ENCODE results near the gene SLC2A6.

The SLC2A6 gene

GRCh38 chr9:133436681-133437080, 42.2 kb downstream of the SLC2A6 start:
- no peak overlapping the region for H3K27ac ChIP-seq

GRCh38 chr9:133433351-133433843, 45.5 kb downstream of the SLC2A6 start:
- H3K27ac ChIP-seq, result no peak overlapping the region
- no peak for TF ChIP-seq CTCF (IDR thresholded peaks at IDR 0.05)
- TF ChIP-seq ZFX (IDR thresholded peaks at IDR 0.05; ENCODE audit: borderline replicate concordance), result no peak

More at GRCh38 chr9:133436681-133437080, 42.2 kb downstream of the SLC2A6 start:
- TF ChIP-seq ZFX (IDR thresholded peaks at IDR 0.05; ENCODE audit: borderline replicate concordance), result no peak
- TF ChIP-seq CTCF (IDR thresholded peaks at IDR 0.05), result no peak

- H3K27ac ChIP-seq, result no peak overlapping the region
- TF ChIP-seq CTCF (IDR thresholded peaks at IDR 0.05) (no peak), ZFX (IDR thresholded peaks at IDR 0.05; ENCODE audit: borderline replicate concordance) (no peak)
Measured at GRCh38 chr9:133430244-133430643, 48.7 kb downstream of the SLC2A6 start.

GRCh38 chr9:133429641-133430161, 49.2 kb downstream of the SLC2A6 start:
- TF ChIP-seq CTCF (IDR thresholded peaks at IDR 0.05) (no peak), ZFX (IDR thresholded peaks at IDR 0.05; ENCODE audit: borderline replicate concordance) (no peak)
- H3K27ac ChIP-seq, result no peak overlapping the region

- TF ChIP-seq ZFX (IDR thresholded peaks at IDR 0.05; ENCODE audit: borderline replicate concordance) (no peak), CTCF (IDR thresholded peaks at IDR 0.05) (no peak)
- no peak overlapping the region for H3K27ac ChIP-seq
Measured at GRCh38 chr9:133429214-133429613, 49.7 kb downstream of the SLC2A6 start.

- no peak overlapping the region for H3K27ac ChIP-seq
- TF ChIP-seq ZFX (IDR thresholded peaks at IDR 0.05; ENCODE audit: borderline replicate concordance) (no peak), CTCF (IDR thresholded peaks at IDR 0.05) (no peak)
Measured at GRCh38 chr9:133428617-133429101, 50.2 kb downstream of the SLC2A6 start.

- TF ChIP-seq CTCF (IDR thresholded peaks at IDR 0.05) (no peak), ZFX (IDR thresholded peaks at IDR 0.05; ENCODE audit: borderline replicate concordance) (no peak)
Measured at GRCh38 chr9:133427658-133428348, 51.1 kb downstream of the SLC2A6 start.

More at GRCh38 chr9:133427658-133428348, 51.1 kb downstream of the SLC2A6 start:
- H3K27ac ChIP-seq, result no peak overlapping the region
